VCaP (cell line): ENCODE data around the gene PARG.
"Not testable (repeated sequence)": the region's sequence is repeated elsewhere in the genome, so short reads cannot be mapped to it uniquely, and the experiment has no call there.

Experiments used
- H3K27ac ChIP-seq: fragments of 450-650 bp; 2 replicates; pipeline ENCODE4 v1.5.1; 2017
- TF ChIP-seq, protein P1 (sequence below): fragments of 450-650 bp; conservative IDR thresholded peaks from 2 replicates; pipeline ENCODE4 v1.5.1; 2017; ENCODE audit warnings: mild to moderate bottlenecking, moderate library complexity

PARG gene

DNA sequence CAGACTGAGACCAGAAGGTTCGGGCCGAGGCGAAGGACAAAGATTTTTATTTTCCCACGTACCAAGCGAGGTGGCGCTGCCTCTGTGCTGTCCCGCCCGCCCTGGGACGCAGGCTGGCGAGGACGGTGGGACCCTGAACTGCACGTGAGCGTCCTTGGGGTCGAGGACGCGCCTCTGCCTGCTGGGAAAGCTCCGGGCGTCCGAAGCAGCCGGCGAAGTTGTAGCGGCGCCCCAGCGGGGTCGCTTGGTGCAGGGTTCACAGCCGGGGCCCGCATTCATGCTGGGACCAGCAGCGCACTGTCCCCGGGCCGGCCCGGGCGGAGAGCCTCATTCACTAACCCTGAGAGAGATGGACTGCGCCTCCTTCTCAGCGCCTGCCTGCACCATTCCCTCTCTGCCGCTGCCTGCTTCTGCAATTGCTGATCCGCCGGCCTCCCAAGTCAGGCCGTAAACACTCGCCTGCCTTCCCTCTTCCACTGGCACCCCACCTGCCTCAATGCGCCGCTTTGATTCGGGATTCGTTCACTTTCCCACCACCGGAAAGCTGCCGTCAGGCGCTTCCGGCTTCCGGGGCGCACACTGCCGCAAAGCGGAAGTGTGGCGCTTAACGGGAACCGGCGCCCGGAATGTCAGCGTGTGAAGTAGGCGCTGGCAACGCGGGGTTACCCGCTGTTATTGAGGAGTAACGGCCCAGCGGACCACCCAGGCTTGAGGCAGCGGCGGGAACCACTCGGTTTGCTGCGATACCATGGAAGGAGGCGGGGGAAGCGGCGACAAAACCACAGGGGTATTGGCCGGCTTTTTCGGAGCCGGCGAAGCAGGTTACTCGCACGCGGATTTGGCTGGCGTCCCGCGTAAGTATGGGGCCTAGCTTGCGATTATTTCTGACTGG, at the start of gene PARG, which contains the start of gene TIMM23B:
Gene PARG (minus strand): TSS at position 581 of the 892 bp plus-strand sequence. CDS start 302 bp downstream, at position 279.
Gene TIMM23B (plus strand): TSS at position 607 of the 892 bp plus-strand sequence. CDS start 142 bp downstream, at position 749.
- peak within 1 kb of the TSS; percentile 67 for H3K27ac ChIP-seq

DNA sequence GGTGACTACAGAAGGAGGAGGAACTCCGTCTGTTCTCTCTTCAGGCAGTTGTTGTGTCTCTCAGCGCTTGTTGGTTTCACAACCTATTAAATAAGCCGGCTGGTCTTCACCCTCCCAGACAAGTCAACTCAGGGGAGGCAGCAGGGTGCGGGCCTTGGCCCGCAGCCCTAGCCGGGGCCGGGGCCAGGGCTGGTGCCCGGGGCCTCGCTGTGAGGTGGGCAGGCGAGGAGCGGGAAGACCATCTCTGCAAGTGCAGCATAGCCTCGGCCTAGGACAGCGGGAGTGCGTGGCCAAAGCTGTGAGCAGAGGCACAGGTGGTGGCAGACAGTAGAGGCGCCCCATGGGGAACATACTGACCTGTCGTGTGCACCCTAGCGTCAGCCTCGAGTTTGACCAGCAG, 46.5 kb upstream of the PARG start, which contains the start of gene AGAP6:
Gene AGAP6 (plus strand): TSS at position 31 of the 400 bp plus-strand sequence. CDS start 310 bp downstream, at position 341.
- H3K27ac ChIP-seq: not testable (repeated sequence)

DNA sequence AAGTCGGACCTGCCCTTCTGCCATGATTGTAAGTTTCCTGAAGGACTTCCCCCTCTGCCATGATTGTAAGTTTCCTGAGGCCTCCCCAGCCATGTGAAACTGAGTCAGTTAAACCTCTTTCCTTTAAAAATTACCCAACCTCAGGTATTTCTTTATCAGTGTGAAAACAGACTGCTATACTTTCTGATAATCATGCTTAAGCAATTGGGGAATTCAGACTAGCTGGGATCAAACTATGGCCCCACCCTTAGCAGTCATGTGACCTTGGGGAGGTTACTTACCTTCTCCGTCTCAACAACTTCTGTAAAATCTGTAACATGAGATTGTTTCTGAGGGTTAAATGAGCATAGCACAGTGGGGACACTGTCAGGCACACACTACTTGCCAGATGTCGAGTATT, 45.4 kb upstream of the PARG start:
- not testable (repeated sequence) for H3K27ac ChIP-seq

DNA sequence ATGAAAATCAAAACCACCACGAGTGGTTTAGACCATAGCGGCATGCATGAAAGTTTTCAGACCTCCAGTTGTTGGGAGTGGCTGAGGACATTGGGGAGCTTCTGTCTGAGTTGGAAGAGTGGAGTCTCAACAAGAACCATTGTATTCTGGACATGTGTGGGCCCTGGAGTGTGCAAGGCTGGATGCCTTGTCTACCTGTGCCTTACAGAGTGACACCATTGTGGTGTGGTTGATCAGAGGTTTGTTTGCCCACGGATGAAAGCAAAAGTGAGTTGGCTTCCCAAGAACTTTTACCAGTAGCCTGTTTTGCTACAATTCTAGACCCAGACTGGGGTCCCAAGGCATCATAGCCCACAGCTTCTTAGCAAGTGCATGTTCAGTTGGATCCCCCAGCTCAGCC, 35.9 kb upstream of the PARG start:
- H3K27ac ChIP-seq: not testable (repeated sequence)

DNA sequence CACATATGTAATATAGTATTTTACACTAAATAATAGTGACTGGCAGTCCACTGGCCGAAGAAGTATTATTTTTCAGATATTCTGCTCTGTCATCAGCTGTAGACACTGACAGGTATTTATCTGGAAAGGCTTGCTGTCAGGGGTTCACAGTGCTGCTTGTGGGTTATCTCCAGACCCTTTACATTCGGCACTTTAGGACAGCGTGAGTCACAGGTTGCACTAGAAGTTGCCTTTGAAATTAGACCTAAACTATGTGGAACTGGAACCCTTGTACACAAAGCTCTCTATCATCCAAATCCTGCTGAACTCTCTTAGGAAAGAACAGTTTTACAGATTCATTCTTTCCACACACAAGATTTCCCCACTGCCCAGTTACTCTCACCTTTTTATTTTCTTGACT, 30.3 kb upstream of the PARG start:
- not testable (repeated sequence) for H3K27ac ChIP-seq

DNA sequence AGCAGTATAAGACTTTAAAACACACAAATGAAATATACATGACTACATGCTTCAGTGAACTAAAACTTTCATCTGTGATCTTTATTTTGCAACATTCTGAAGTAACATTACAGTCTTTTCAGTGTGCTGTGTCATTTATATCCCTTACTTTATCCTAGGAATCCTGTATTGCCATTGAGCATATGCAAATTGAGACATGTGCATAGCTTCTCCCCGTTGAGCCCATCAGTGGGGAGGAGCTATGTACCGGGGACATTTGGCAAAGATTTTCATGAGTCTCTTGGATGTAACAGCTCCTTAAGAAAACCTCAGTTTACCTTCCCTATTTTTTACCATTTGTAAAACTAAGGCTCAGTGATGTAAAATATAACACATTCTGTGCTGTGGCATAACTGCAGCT, 29.6 kb upstream of the PARG start:
- not testable (repeated sequence) for H3K27ac ChIP-seq

DNA sequence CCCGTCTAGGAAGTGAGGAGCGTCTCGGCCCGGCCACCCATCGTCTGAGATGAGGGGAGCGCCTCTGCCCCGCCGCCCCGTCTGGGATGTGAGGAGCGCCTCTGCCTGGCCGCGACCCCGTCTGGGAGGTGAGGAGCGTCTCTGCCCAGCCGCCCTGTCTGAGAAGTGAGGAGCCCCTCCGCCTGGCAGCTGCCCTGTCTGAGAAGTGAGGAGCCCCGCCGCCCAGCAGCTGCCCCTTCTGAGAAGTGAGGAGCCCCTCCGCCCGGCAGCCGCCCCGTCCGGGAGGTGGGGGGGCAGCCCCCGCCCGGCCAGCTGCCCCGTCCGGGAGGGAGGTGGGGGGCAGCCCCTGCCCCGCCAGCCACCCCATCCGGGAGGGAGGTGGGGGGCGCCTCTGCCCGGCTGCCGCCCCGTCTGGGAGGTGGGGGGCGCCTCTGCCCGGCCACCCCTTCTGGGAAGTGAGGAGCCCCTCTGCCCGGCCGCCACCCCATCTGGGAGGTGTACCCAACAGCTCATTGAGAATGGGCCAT, 28.6 kb upstream of the PARG start:
- not testable (repeated sequence) for H3K27ac ChIP-seq

DNA sequence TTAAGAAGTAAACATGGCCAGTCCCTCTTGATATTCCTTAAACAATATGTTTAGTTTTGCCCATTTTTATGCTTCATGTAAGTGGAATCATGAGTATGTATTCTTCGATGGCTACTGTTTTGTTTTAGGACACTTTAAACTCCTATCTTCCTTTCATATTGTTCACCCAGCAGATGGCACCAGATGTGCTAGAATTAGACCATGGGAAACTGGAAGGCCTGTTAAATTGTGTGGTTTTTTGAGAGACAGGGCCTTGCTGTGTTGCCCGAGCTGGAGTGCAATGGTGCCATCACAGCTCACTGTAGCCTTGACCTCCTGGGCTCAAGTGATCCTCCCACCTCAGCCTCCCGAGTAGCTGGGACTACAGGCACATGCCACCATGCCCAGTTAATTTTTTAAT, 11.3 kb upstream of the PARG start:
- not testable (repeated sequence) for H3K27ac ChIP-seq
- TF ChIP-seq, protein P1, sequence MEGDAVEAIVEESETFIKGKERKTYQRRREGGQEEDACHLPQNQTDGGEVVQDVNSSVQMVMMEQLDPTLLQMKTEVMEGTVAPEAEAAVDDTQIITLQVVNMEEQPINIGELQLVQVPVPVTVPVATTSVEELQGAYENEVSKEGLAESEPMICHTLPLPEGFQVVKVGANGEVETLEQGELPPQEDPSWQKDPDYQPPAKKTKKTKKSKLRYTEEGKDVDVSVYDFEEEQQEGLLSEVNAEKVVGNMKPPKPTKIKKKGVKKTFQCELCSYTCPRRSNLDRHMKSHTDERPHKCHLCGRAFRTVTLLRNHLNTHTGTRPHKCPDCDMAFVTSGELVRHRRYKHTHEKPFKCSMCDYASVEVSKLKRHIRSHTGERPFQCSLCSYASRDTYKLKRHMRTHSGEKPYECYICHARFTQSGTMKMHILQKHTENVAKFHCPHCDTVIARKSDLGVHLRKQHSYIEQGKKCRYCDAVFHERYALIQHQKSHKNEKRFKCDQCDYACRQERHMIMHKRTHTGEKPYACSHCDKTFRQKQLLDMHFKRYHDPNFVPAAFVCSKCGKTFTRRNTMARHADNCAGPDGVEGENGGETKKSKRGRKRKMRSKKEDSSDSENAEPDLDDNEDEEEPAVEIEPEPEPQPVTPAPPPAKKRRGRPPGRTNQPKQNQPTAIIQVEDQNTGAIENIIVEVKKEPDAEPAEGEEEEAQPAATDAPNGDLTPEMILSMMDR: peak; percentile 39; the same call in 1 of the 2 replicates

DNA sequence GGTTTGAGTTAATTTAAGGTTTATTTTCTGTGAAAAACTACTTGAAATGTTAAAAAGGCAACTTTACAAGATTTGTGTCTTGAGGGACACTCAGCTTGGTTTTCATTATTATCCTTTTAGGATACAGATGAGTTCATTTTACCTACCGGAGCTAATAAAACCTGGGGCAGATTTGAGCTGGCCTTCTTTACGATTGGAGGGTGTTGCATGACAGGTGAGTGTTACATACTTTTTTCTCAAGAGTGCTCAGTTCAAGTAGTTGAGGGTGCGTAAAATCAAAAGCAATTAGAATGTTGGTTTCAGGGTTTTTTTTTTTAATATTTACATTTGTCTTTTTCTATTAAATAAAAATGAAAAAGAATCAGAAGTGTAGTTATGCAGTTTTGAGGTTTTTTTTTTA, 10.2 kb upstream of the PARG start:
- H3K27ac ChIP-seq: not testable (repeated sequence)

DNA sequence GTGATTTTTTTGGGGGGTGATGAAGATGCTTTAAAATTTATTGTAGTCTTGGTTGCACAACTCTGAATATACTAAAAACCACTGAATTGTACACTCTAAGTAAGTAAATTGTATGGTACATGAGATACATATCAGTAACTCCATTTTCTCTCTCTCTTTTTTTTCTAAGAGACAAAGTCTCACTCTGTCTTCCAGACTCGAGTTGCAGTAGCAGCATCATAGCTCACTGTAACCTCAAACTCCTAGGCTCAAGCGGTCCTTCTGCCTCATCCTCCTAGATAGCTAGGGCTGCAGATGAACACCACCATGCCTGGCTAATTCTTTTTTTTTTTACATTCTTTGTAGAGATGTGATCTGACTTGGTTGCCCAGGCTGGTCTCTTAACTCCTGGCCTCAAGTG, 6.9 kb upstream of the PARG start:
- H3K27ac ChIP-seq: not testable (repeated sequence)

DNA sequence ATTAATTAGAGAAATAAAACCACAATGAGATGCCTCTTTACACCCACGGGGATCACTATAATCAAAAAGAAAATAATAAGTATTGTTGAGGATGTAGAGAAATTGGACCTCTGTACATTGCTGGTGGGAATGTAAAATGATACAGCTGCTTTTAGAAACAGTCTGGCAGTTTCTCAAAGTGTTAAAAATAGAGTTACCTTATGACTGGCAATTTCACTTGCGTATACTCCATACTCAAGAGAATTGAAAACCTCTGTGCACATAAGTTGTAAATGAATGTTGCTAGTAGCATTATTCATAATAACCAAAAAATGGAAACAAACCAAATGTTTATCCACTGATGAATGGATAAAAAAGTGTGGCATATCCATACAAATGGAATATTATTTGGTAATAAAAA, 6.3 kb upstream of the PARG start:
- H3K27ac ChIP-seq: not testable (repeated sequence)

DNA sequence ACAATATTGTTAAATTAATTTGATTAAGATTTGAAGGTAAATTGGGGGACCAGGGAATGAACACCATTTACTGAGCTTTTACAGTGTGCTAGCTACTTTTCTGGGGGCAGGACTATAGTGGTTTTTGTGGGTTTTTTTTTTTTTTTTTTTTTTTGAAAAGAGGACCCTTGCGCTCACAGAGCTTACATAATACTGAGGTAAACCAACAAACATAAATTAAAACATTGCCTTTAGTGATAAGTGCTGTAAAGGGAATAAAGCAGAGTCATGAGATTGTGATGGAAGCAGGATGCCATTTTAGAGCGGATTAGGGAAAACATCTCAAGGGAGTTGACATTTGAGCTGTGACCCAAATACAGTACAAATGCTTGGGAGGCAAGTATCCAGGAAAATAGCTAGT, 1.8 kb upstream of the PARG start:
- H3K27ac ChIP-seq: not testable (repeated sequence)

DNA sequence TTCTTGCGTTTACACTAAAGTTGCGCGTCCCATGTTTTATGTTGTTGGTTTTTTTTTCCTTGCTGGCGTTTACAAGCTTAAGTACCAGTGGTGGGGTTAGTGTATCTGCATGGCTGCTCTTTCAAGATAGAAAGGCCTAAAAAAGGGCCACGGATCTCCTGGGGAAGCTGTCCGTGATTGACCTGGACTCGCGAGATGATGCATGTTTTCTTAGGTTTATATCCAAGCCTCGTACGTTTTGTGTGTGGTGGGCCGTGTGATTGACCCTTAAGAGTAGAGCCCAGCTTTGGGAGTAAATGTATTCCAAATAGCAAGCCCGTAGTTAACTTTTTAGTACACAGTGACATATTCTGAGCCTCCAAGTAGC, 495 bp upstream of the PARG start:
- peak overlapping the region; percentile 67 for H3K27ac ChIP-seq

DNA sequence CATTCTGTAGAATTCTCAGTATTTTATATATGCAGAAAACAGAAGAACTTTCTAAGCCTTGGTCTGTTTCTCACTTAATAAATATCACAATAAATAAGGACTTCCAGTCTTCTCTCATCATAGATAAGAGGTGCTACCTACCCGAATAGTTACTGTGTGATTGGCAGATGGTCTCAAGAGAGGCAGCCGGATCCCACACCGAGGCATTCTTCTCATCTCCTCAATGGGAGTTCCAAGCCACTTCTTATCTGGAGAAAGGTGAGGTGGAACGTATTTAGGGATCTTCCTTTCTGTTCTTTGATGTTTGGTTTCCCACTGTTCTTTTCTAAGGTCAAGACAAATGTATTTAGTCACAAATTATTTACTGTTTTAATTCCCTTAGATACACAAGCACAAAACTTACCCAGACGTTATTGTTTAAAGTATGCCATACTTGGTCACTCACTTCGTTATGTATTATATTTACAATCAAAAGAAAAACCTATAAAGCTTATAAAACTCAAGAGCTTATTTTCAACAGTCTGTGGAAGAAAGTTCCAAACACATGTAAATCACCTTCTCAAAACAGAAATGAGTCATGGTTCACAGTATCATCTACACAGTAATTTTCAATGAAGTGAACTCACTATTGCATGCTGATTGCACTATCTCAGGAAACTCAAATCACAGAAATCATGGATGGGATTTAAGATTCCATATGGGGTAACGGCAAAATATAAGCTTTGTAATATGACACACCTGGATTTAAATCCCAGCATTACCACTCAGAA, 9.7 kb downstream of the PARG start:
- not testable (repeated sequence) for H3K27ac ChIP-seq

DNA sequence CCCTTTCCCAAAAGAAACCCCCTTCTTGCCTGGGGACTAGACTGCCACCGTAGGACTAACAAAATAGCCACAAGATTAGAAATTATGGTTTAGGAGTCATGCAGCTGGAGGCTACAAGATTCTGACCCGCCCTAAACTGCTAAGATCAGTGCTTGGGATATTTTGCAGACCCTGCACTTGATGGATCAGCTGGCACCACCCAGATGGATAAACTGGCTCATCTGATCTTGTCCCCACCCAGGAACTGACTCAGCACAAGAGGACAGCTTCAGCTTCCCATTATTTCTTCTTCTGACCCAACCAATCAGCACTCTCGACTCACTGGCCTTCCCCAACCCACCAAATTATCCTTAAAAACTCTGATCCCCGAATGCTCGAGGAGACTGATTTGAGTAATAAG, 10.6 kb downstream of the PARG start:
- H3K27ac ChIP-seq: not testable (repeated sequence)

DNA sequence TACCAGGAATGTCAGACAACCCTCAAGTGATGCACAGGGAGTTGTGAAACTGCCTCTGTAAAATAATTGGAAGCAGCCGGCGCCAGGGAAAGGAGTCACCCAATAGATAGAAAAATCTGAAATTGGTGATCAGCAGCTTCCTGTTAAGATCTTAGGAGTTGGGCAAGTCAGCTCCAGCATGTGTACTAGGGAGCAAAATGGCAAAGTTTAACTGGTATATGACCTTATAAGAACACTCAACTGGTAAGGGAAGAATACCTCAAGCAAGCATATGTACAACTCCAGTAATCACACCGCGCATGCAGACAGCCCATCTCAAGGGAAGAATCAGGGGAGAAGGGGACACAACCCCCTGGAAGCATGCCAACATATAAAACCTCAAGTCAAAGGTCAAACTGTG, 18.3 kb downstream of the PARG start:
- not testable (repeated sequence) for H3K27ac ChIP-seq

DNA sequence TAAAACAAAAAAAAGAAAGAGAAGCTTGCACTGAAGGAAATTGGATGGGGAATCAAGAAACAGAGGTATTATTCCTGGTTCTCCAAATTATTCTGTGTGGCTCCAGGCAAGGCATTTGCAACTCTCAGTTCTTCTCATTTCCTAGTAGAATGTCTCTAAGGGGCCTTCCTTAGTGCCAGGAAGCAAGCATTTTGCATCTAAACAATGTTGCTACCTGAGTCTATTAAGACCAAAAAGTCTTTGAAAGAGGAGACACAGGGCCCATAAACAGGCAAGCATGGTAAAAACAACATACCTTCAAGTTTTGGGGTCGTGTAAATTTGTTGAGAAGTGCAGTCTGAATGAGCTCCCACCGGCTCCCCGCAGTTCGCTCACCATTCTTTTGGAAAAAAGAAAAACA, 19.8 kb downstream of the PARG start:
- H3K27ac ChIP-seq: not testable (repeated sequence)

DNA sequence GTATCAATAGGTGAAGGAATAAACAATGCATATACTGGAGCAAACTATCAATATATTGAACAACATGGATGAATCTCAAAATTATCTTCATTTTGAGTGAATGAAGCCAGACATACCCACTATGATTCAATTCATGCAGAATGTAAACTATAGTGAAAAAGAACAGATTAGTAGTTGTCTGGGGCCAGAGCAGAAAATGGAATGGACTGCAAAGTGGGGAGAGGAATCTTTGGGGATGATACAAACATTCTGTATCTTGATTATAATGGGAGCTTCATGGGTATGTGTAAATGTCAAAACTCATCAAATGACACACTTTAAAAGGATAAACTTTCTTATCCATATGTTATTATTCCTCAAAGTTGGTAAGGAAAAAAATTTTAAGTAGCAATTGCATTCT, 23.9 kb downstream of the PARG start:
- not testable (repeated sequence) for H3K27ac ChIP-seq

DNA sequence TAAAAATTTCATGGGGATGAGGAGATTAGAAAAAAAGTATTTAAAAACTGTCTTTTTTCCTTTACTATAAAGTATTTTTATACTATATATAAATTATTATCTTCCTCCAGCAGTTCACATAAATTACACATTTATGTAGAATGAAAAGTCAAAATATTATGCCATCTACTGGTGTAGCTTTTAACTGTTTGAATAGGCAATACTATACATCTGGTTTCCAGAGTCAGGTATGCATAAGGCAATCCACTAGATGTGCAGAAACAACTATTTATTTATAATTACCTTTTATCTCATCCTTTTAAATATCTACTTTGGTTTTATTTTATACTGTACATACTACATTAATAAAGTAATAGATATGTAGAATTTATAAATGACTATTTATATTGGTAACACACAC, 25.4 kb downstream of the PARG start:
- not testable (repeated sequence) for H3K27ac ChIP-seq

DNA sequence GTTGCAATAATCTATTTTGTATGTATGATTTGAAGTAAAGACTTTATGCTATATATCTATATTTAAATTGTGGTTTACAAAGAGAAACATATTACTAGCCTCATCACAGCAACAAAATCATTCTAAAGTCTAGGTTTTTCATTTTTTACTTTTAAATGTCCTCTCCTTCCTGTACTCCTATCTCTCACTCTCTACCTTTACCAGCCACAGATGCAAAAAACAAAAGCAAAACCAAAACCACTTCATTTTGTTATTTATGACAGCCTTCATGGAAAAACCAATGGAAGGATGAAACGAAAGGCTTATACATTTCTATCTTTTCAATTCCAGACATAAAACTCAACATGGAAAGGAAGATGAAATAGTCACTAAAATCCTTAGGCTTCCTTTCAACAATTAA, 31.5 kb downstream of the PARG start:
- not testable (repeated sequence) for H3K27ac ChIP-seq
